Measurements from ENCODE around the gene MRPS7.
"Not testable (repeated sequence)": the region's sequence is repeated elsewhere in the genome, so short reads cannot be mapped to it uniquely, and the experiment has no call there.

Gene MRPS7

GRCh38 chr17:75271955-75272847, 10.5 kb downstream of the MRPS7 start:
- peak; percentile 60 for DNase-seq

- DNase-seq, result peak; percentile 59
Observed at GRCh38 chr17:75272848-75273184, 11.1 kb downstream of the MRPS7 start.

- no peak for DNase-seq
Observed at GRCh38 chr17:75273977-75274708, 12.5 kb downstream of the MRPS7 start.

- DNase-seq, result no peak
Observed at GRCh38 chr17:75277664-75278071, 16.0 kb downstream of the MRPS7 start.

- not testable (repeated sequence) for DNase-seq
Observed at GRCh38 chr17:75280189-75280588, 18.5 kb downstream of the MRPS7 start.

- DNase-seq, result no peak
Observed at GRCh38 chr17:75285123-75285522, 23.4 kb downstream of the MRPS7 start.

GRCh38 chr17:75287221-75287620, 25.5 kb downstream of the MRPS7 start:
- no peak for DNase-seq

- no peak for DNase-seq
Observed at GRCh38 chr17:75288359-75288758, 26.7 kb downstream of the MRPS7 start.

- DNase-seq, result peak; percentile 42
Observed at GRCh38 chr17:75288770-75289114, 27.1 kb downstream of the MRPS7 start.

- DNase-seq, result peak; percentile 96
Observed at GRCh38 chr17:75289115-75289831, 27.6 kb downstream of the MRPS7 start, which contains the start of gene SLC25A19. Gene SLC25A19 (minus strand): TSS chr17:75289433. CDS start chr17:75286764, 2,669 bp downstream.

- no peak for DNase-seq
Observed at GRCh38 chr17:75289832-75290337, 28.2 kb downstream of the MRPS7 start.

GRCh38 chr17:75292810-75293448, 31.2 kb downstream of the MRPS7 start:
- not testable (repeated sequence) for DNase-seq

- DNase-seq, result no peak
Observed at GRCh38 chr17:75295201-75296158, 33.8 kb downstream of the MRPS7 start.

GRCh38 chr17:75300280-75300679, 38.6 kb downstream of the MRPS7 start:
- no peak for DNase-seq

GRCh38 chr17:75301049-75301448, 39.4 kb downstream of the MRPS7 start:
- no peak for DNase-seq

GRCh38 chr17:75301502-75302206, 40.0 kb downstream of the MRPS7 start:
- no peak for DNase-seq

- DNase-seq, result no peak
Observed at GRCh38 chr17:75307957-75308731, 46.5 kb downstream of the MRPS7 start.

GRCh38 chr17:75308732-75309629, 47.3 kb downstream of the MRPS7 start:
- no peak for DNase-seq
